Epidermal melanocyte (primary cell): Measurements from ENCODE around the gene CARD11.
"Not testable (repeated sequence)": the region's sequence is repeated elsewhere in the genome, so short reads cannot be mapped to it uniquely, and the experiment has no call there.

Experiments
- DNase-seq: peaks from one replicate; pipeline ENCODE4 v3.0.0; 2011; ENCODE audit warnings: low spot score; ENCODE audit not compliant: insufficient read length

CARD11 gene

DNA sequence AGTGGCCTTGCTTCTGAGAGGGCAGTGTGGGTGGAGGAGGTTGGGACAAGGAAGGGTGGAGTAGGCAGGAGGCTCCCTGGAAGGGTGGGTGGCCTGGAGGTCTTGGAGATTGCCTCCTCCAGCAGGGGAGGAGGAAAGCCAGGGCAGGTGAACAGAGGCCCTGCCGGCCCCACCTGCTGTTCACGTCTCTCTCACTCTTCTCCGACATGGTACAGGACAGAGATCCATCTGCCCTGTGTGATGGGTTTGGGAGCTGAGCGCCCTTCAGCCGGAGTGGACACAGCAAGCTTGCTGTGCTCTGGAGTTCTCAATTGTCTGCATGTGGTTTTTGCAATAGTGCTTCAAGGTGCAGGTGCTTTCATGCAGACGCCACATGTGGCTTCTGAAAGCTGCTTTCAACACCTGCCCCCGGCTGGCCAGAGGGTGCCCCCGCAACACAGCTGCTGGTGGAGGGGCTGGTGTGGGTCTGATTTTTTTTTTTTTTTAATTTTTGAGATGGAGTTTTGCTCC is 116.7 kb downstream of the CARD11 start:
- no peak for DNase-seq

DNA sequence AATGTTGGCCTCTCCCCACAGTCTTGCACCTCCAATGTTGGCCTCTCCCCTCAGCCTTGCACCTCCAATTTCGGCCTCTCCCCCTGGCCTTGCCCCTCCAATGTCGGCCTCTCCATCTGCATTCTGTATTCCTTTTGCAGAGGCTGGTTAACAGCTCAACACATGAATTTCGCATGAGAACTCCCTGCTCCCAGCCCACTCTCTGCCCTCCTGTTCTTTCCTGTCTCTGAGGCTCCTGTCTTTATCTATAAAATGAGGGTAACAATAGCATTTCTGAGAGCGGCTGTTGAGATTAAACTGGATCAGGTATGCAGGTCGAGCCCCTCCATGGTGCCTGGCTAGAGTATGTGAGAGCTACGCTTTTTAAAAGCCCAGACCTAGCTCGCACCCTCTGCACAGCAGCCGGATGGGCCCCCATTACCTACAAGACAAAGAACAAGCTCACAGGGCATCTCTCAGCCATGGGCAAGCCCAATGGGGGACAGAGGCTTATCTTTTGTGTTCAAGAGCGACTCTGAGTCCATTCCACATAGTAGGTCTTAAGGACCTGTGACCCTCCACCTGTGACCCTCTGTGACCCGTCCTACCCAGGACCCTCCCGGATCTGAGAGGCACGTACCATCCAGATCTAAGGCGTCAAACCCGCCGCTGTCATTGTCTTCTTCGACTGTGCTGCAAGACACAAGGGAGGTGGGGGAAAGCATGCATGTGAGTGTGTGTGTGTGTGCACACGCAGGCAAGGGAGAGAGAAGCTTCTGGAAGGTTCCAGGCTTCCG is 117.4 kb downstream of the CARD11 start:
- DNase-seq, result no peak

GRCh38 chr7:2924866-2925840 is 118.5 kb downstream of the CARD11 start:
- no peak for DNase-seq

DNA sequence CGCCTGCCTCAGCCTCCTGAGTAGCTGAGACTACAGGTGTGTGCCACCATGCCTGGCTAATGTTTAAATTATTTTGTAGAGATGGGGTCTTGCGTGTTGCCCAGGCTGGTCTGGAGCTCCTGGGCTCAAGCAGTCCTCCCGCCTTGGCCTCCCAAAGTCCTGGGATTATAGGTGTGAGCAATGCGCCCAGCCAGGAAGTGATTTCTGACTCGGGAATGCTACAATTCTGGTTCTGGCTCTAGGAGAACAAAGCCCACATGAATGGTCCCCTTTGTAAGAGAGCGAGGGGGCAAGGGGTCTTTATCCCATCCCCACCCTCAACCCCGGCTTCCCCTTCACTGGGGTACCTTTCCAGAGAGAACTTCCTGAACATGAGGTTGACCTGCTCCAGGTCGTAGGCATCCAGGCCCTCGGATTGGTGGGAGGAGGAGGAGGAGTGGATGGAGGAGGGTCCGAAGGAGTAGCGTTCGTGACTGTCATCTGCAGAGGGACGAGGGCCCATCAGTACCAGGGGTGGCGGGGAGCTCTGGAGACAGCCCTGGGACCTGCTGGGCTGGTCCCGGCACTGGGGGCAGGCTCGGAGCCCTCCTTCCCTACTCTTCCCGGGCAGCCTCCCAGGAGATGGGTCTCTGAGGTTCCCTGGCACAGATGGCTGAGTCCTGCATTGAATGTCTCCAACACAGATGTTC is 119.6 kb downstream of the CARD11 start:
- no peak for DNase-seq

DNA sequence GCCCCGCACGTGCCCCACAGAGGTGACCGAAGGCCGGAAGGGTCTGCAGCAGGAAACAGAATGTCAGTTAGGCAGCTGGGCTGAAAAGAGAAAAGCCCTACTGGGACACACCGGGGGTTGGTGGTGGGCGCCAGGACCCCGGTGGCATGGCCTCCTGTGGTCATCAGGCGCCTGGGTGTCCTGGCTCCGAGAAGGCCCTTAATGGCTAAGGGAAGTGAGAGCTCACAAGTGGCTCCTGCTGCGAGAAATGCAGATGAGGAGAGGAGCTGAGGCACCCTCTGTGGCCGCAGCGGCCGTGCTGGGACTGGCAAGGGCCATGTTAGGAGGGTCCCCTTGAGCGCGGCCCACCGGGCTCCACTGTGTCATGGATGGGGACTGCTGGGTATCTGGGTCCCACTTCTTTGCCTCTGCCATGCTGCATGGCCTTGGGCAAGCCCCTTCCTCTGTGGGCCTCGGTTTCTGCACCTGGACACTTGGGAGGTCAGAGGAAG is 120.3 kb downstream of the CARD11 start:
- no peak for DNase-seq

GRCh38 chr7:2922866-2923265 is 120.8 kb downstream of the CARD11 start:
- no peak for DNase-seq

- DNase-seq, result no peak
These were observed 121.3 kb downstream of the CARD11 start for GRCh38 chr7:2922348-2922691.

DNA sequence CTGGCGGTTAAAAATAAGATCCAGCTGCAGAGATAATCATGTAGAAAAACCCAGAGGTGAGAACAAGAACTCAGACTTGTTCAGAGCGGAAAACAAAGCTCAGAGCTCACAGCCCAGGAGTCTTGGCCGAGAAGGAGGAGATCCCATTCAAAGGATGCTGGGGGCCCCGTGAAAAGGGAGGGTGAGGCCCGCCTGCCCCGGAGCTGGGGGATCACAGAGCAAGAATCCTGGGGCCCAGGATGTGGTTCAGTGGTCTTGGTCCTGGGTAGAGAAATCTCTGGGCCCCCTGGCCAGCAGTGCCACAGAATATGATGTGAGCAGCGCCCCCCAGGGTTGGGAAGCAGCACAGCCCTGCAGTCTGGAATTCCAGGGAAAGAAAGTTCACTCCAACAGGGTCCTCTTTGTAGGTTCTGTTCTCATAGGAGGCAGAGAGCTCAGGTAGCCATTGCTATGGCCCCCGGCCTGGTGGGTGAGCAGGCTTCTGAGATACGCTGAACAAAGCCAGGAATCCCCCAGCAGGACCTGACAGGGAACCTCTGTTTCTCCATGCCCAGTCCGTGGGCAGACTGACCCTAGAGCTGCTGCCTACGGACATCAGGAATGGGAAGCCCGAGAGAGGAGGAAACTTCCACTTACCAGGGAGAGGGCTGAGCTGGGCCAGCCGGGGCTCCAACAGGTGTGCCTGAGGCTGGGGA is 121.9 kb downstream of the CARD11 start:
- DNase-seq, result no peak

- no peak for DNase-seq
These were observed 122.6 kb downstream of the CARD11 start for GRCh38 chr7:2920956-2921652.

- DNase-seq, result not testable (repeated sequence)
These were observed 123.2 kb downstream of the CARD11 start for GRCh38 chr7:2920480-2920879.

- no peak for DNase-seq
These were observed 123.6 kb downstream of the CARD11 start for GRCh38 chr7:2920041-2920440.

DNA sequence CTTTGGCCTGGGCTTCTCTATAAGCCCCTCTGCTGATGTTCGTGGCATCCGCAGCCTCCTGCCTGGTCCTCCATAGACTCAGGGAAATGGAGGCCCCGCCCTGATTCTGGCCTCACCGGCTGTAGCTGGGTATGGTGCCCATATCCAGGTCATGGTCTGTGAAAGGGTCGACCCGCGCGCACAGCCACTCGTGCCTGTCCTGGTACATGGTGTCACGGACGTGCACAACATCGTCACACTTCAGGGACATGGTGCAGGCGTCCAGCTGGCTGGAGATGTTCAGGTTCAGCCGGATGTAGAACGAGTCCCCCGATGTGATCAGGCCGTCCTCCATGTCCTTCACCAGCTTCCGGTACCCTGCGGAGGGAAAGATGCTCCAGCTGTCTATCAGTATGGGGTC is 124.4 kb downstream of the CARD11 start:
- DNase-seq, result no peak

DNA sequence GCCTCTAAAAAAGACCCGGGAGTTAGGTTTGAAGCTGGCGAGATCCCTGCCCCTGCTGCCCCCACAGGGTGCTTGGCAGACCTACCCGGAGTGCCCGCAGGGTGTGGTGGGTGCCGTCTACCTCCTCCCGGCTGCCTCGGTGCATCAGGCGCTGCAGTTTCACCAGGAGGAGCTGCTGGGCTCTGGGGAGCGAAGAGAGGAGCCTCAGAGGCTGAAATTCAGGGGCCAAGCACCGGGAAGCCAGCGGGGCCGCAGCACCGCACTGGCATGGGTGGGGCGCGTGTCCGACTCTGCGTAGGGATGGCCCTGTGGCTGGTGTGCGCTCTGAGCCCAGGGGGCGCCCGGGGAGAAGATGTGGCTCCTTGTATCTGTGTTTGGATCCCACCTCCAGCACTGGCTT is 125.3 kb downstream of the CARD11 start:
- no peak for DNase-seq

GRCh38 chr7:2915023-2915422 is 128.6 kb downstream of the CARD11 start:
- no peak for DNase-seq

DNA sequence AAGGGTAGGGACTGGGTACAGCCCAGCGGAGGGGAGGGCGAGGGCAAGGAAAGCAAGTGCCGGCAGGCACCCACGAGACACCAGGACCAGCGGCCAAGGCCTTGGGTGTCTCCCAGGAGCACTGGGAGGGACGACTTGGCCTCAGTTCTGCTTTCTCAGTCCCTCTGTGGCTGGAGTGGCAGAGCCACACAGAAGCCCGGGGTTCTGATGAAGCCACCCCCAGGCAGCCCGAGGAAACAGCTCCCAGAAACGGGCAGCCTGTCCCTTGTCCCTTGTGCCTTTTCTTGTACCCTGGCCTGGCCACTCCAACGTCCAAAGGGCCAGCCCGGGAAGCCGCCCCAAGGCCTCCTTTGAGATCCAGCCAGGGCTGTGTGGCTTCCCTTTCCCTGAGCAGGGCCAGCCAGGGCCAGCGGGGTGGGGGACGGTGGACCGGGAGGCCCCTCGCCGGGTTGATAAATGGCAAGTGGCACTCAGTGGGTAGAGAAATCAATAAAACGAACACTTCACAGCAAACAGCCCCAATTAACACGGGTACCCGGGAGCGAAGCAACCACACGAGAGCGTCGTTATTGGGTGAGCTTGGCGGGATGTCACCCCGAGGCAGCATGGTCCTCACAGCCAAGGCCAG is 129.8 kb downstream of the CARD11 start:
- DNase-seq, result no peak

- no peak for DNase-seq
These were observed 130.8 kb downstream of the CARD11 start for GRCh38 chr7:2912684-2913439.

- no peak for DNase-seq
These were observed 132.2 kb downstream of the CARD11 start for GRCh38 chr7:2911466-2911865.

GRCh38 chr7:2909471-2910039 is 134.1 kb downstream of the CARD11 start:
- DNase-seq, result no peak

DNA sequence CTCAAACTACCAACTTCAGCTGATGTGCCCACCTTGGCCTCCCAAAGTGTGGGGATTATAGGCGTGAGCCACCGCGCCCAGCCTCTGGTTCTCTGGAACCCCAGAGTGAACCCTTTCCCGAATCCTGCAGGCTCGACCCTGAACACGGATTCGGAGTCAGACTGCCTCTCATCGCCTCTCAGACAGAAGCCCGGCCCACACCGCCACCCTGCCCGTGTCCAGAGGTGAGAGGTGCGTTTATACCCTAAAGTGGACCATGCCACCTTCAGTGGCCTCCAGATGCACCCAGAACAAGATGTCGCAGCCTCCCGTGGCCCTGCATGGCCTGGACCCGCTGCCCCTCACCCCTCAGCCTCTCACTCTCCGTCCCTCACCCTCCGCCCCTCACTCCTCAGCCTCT is 134.6 kb downstream of the CARD11 start:
- DNase-seq, result no peak
